ENCODE results near the gene PPP2R5C.

The PPP2R5C gene

GRCh38 chr14:101887219-101887618 lies 125.7 kb downstream of the PPP2R5C start:
- no peak for DNase-seq (ENCODE audit: low read depth)

GRCh38 chr14:101888182-101888581 lies 126.7 kb downstream of the PPP2R5C start:
- no peak for DNase-seq (ENCODE audit: low read depth)

- no peak for DNase-seq (ENCODE audit: low read depth)
Observed at GRCh38 chr14:101889366-101889765, 127.9 kb downstream of the PPP2R5C start.

GRCh38 chr14:101889898-101890297 lies 128.4 kb downstream of the PPP2R5C start:
- no peak for DNase-seq (ENCODE audit: low read depth)

- no peak for DNase-seq (ENCODE audit: low read depth)
Observed at GRCh38 chr14:101891471-101891870, 130.0 kb downstream of the PPP2R5C start.

GRCh38 chr14:101893759-101894158 lies 132.2 kb downstream of the PPP2R5C start:
- DNase-seq (ENCODE audit: low read depth): no peak

- no peak for DNase-seq (ENCODE audit: low read depth)
Observed at GRCh38 chr14:101894365-101895081, 133.0 kb downstream of the PPP2R5C start.

GRCh38 chr14:101895256-101895655 lies 133.7 kb downstream of the PPP2R5C start:
- no peak for DNase-seq (ENCODE audit: low read depth)

- DNase-seq (ENCODE audit: low read depth): no peak
Observed at GRCh38 chr14:101897326-101897725, 135.8 kb downstream of the PPP2R5C start.

GRCh38 chr14:101898416-101898815 lies 136.9 kb downstream of the PPP2R5C start:
- DNase-seq (ENCODE audit: low read depth): no peak

GRCh38 chr14:101899263-101899662 lies 137.8 kb downstream of the PPP2R5C start:
- DNase-seq (ENCODE audit: low read depth): no peak

GRCh38 chr14:101900253-101900652 lies 138.7 kb downstream of the PPP2R5C start:
- no peak for DNase-seq (ENCODE audit: low read depth)

GRCh38 chr14:101903111-101903561 lies 141.6 kb downstream of the PPP2R5C start:
- DNase-seq (ENCODE audit: low read depth): no peak

- no peak for DNase-seq (ENCODE audit: low read depth)
Observed at GRCh38 chr14:101905614-101906013, 144.1 kb downstream of the PPP2R5C start.

GRCh38 chr14:101906645-101907044 lies 145.1 kb downstream of the PPP2R5C start:
- DNase-seq (ENCODE audit: low read depth): no peak

- DNase-seq (ENCODE audit: low read depth): no peak
Observed at GRCh38 chr14:101907619-101908018, 146.1 kb downstream of the PPP2R5C start.

- DNase-seq (ENCODE audit: low read depth): no peak
Observed at GRCh38 chr14:101908795-101909194, 147.3 kb downstream of the PPP2R5C start.

- DNase-seq (ENCODE audit: low read depth): no peak
Observed at GRCh38 chr14:101909371-101910096, 148.0 kb downstream of the PPP2R5C start.

- DNase-seq (ENCODE audit: low read depth): no peak
Observed at GRCh38 chr14:101912841-101913240, 151.3 kb downstream of the PPP2R5C start.

GRCh38 chr14:101914083-101914482 lies 152.6 kb downstream of the PPP2R5C start:
- no peak for DNase-seq (ENCODE audit: low read depth)

GRCh38 chr14:101915871-101916815 lies 154.6 kb downstream of the PPP2R5C start:
- no peak for DNase-seq (ENCODE audit: low read depth)

- no peak for DNase-seq (ENCODE audit: low read depth)
Observed at GRCh38 chr14:101916816-101917412, 155.4 kb downstream of the PPP2R5C start.

Data from HS-5 (cell line).